K562 (cell line): ENCODE results near the gene MFN1. TPM values are rescaled to one million over a fixed set of nuclear protein-coding genes. Genes with fewer than 3 reads are reported as not detected.

Experiments used
- ASH1L ChIP-seq: fragments of 450-650 bp; IDR thresholded peaks from 2 replicates; pipeline ENCODE4 v1.6.1; 2018; ENCODE audit warnings: borderline replicate concordance, mild to moderate bottlenecking, low read depth; ENCODE audit not compliant: partially characterized antibody
- ATF6 ChIP-seq: sonication (generic); formaldehyde crosslinking; IDR thresholded peaks from 2 replicates; pipeline ENCODE4 v1.4.0; 2020; ENCODE audit warnings: mild to moderate bottlenecking, missing genetic modification reagents
- BACH1 ChIP-seq: fragments of 200-800 bp; sonication (Bioruptor generic); IDR thresholded peaks from 2 replicates; pipeline ENCODE4 v1.6.1; 2016; ENCODE audit warnings: missing genetic modification characterization, missing compliant biosample characterization
- CBX8 ChIP-seq: fragments of 200-600 bp; sonication (generic); IDR thresholded peaks from 2 replicates; pipeline ENCODE4 v1.6.1; 2012; ENCODE audit warnings: borderline replicate concordance, mixed run types, low read depth, mild to moderate bottlenecking, moderate library complexity, mixed read lengths, low read length, control low read depth, inconsistent platforms; ENCODE audit not compliant: poor library complexity, severe bottlenecking; ENCODE audit errors: extremely low read depth
- ETS1 ChIP-seq: conservative IDR thresholded peaks from 2 replicates; pipeline ENCODE4 v1.6.1; 2011; ENCODE audit warnings: low read depth, mild to moderate bottlenecking, low read length; ENCODE audit not compliant: control insufficient read depth
- FOSL1 ChIP-seq: fragments of 200-800 bp; sonication (Bioruptor generic); conservative IDR thresholded peaks from 2 replicates; pipeline ENCODE4 v1.6.1; 2016; ENCODE audit warnings: missing genetic modification characterization, missing compliant biosample characterization
- GATAD2A ChIP-seq: fragments of 450-650 bp; IDR thresholded peaks from 2 replicates; pipeline ENCODE4 v1.6.1; 2017
- HNRNPH1 ChIP-seq: fragments of 200-400 bp; formaldehyde crosslinking; optimal IDR thresholded peaks from 2 replicates; pipeline ENCODE3; 2017; ENCODE audit warnings: low read depth, mild to moderate bottlenecking, low read length, moderate library complexity
- HNRNPL ChIP-seq: fragments of 200-400 bp; formaldehyde crosslinking; IDR thresholded peaks from 2 replicates; pipeline ENCODE4 v1.6.1; 2017; ENCODE audit warnings: low read depth, mild to moderate bottlenecking, low read length
- NCOA1 ChIP-seq: fragments of 450-650 bp; IDR thresholded peaks from 2 replicates; pipeline ENCODE4 v1.6.1; 2016; ENCODE audit warnings: low read depth
- PRDM10 ChIP-seq: fragments of 450-650 bp; IDR thresholded peaks from 2 replicates; pipeline ENCODE4 v1.6.1; 2018; ENCODE audit not compliant: partially characterized antibody
- SMARCA4 ChIP-seq: fragments of 450-650 bp; IDR thresholded peaks from 2 replicates; pipeline ENCODE4 v1.6.1; 2016
- SNRNP70 ChIP-seq: fragments of 200-400 bp; formaldehyde crosslinking; optimal IDR thresholded peaks from 2 replicates; pipeline ENCODE3; 2017; ENCODE audit warnings: low read depth, low read length
- TRIM28 ChIP-seq: fragments of 450-650 bp; IDR thresholded peaks from 2 replicates; pipeline ENCODE4 v1.6.1; 2017
- ZC3H4 ChIP-seq: sonication (generic); formaldehyde crosslinking; IDR thresholded peaks from 2 replicates; pipeline ENCODE4 v1.9.0; 2021; ENCODE audit warnings: missing genetic modification reagents, borderline replicate concordance
- ZFP1 ChIP-seq: fragments of 450-650 bp; formaldehyde crosslinking; IDR thresholded peaks from 2 replicates; pipeline ENCODE4 v1.4.0; 2020; ENCODE audit warnings: mild to moderate bottlenecking, mixed read lengths
- ZFP36 ChIP-seq: fragments of 150-350 bp; IDR thresholded peaks from 2 replicates; pipeline ENCODE4 v1.6.1; 2018; ENCODE audit warnings: low read length, low read depth; ENCODE audit not compliant: partially characterized antibody
- ZFP91 ChIP-seq: sonication (generic); formaldehyde crosslinking; IDR thresholded peaks from 2 replicates; pipeline ENCODE4 v1.8.0; 2022; ENCODE audit warnings: mild to moderate bottlenecking, missing genetic modification reagents
- ZNF224 ChIP-seq: sonication (generic); formaldehyde crosslinking; IDR thresholded peaks from 2 replicates; pipeline ENCODE4 v1.8.0; 2022; ENCODE audit warnings: mild to moderate bottlenecking, missing genetic modification reagents
- polyA plus RNA-seq, 8 experiments: library from polyadenylated mRNA; depleted of rRNA in 4 of 8; stranded (reverse) in 5 of 8; unstranded in 3 of 8; fragments of >200 nt; fragmentation: Nextera tagmentation in 2 of 8; fragmentation: Illumina TruSeq in 1 of 8; extraction: Ambion mirVana in 2 of 8; extraction: Trizol in 1 of 8; gene quantifications; 2 replicates each; pipeline versions ENCODE4 v1.2.1 to v1.2.3, GENCODE V29; 2011 to 2014; ENCODE audit warnings: inconsistent platforms in 1 of 8, missing spikeins in 1 of 8
- total RNA-seq, 7 experiments: library from RNA; depleted of rRNA in 6 of 7; stranded (reverse); fragments of >200 nt in 6 of 7; fragmentation: Illumina TruSeq in 2 of 7; extraction: Trizol in 2 of 7; gene quantifications; 2 replicates each; pipeline versions ENCODE4 v1.2.1 to v1.2.3, GENCODE V29; 2011 to 2021; ENCODE audit warnings: low replicate concordance in 1 of 7

Gene MFN1
- total and polyA plus RNA-seq, 9 of the 15 experiments (the other 6 are each of a cell fraction or from before 2014, with no cell fraction given): 10.5 to 42.7 (median 22.6) TPM

GRCh38 chr3:179347345-179348194 is at the start of gene MFN1 (continued):
- TF ChIP-seq ZFP1: no peak
- TF ChIP-seq TRIM28: peak; percentile 50; the same call in 1 of the 2 replicates
- TF ChIP-seq CBX8: no peak
- TF ChIP-seq GATAD2A: no peak
- TF ChIP-seq HNRNPL: no peak
- TF ChIP-seq HNRNPH1: no peak
- no peak for TF ChIP-seq ASH1L
- no peak for TF ChIP-seq SNRNP70
- 0 out of 2 replicates have a peak, but pooled peaks have one; percentile 35 for TF ChIP-seq FOSL1 (tag)
- no peak for TF ChIP-seq BACH1 (tag)
- no peak for TF ChIP-seq ZNF224 (CRISPR knock-in tag)
- TF ChIP-seq ZFP91: no peak
- no peak for TF ChIP-seq ZC3H4 (CRISPR knock-in tag)
- TF ChIP-seq NCOA1: no peak
- no peak for TF ChIP-seq SMARCA4
- TF ChIP-seq ZFP36: no peak
- peak; percentile 8 for TF ChIP-seq PRDM10
- 0 out of 2 replicates have a peak, but pooled peaks have one; percentile 51 for TF ChIP-seq ATF6 (CRISPR knock-in tag)
- TF ChIP-seq ETS1: no peak; the same call in 1 of the 2 replicates
